T47D (cell line): ENCODE measurements around the gene GRXCR2.
"Not testable (repeated sequence)": the region's sequence is repeated elsewhere in the genome, so short reads cannot be mapped to it uniquely, and the experiment has no call there.

Source experiments
- DNase-seq, 2 experiments: peaks; one replicate each; pipeline versions ENCODE4 v3.0.0 to v3.0.0-alpha.2; 2011 to 2012; ENCODE audit warnings: low read depth in 1 of 2, low spot score in 1 of 2
- JUND ChIP-seq: IDR thresholded peaks from 2 replicates; pipeline ENCODE4 v1.6.1; 2012; ENCODE audit warnings: low read depth
- in situ Hi-C: cut with HindIII; loops from 2 replicates; pipeline ENCODE4 v1.10.0; 2016; ENCODE audit warnings: low sequenced_read_pairs, low pct_unique_long_range_greater_than_20kb

The GRXCR2 gene

DNA sequence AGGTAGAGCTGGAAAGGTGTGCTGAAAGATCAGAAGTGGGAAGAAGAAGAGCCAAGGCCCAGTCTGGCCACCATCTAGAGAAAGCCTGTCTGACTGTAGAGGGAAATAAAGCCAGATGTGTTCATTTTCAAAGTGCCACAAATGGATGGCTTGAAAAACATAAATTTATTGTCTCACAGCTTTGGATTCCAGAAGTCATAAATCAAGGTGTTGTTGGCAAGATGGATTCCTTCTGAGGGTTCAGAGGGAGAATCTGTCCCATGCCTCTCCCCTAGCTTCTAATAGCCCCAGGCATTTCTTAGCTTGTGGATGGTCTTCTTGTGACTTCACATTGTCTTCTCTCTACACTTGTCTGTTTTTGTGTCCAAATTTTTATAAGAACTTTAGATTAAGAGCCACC, 31.5 kb downstream of the GRXCR2 start:
- in situ Hi-C loops: no loop called here

GRCh38 chr5:145840458-145841132, 32.2 kb downstream of the GRXCR2 start:
- in situ Hi-C loops: no loop called here
- no peak for TF ChIP-seq JUND

More for the DNA sequence above, 31.5 kb downstream of the GRXCR2 start:
- no peak for DNase-seq
- no peak for TF ChIP-seq JUND

DNA sequence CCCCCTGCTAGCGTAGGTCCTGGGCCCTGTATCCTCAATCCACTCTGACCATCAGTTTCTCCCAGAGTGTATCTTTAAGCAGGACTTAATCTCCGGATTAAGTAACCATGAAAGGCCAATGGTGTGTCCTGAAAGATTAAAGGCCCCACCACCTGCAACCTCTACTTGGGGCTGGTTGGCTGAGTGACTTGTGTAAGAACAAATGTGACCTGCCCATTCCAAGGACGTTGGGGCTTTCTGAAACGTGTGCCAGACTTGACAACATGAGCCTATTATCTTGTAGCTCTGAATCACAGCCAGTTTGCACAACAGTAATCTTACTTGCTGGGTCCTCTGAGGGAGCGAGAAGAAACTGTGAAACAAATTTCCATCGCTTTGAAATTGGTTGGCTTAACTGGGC, 34.5 kb downstream of the GRXCR2 start:
- no peak for DNase-seq
- in situ Hi-C loops: no loop called here
- TF ChIP-seq JUND: no peak

More at GRCh38 chr5:145840458-145841132, 32.2 kb downstream of the GRXCR2 start:
- no peak for DNase-seq

GRCh38 chr5:145836241-145836640, 36.6 kb downstream of the GRXCR2 start:
- DNase-seq, in situ Hi-C loops: not testable (repeated sequence)

- in situ Hi-C loops: no loop called here
- TF ChIP-seq JUND: no peak
- DNase-seq: no peak
Observed at GRCh38 chr5:145835848-145836239, 37.0 kb downstream of the GRXCR2 start.

DNA sequence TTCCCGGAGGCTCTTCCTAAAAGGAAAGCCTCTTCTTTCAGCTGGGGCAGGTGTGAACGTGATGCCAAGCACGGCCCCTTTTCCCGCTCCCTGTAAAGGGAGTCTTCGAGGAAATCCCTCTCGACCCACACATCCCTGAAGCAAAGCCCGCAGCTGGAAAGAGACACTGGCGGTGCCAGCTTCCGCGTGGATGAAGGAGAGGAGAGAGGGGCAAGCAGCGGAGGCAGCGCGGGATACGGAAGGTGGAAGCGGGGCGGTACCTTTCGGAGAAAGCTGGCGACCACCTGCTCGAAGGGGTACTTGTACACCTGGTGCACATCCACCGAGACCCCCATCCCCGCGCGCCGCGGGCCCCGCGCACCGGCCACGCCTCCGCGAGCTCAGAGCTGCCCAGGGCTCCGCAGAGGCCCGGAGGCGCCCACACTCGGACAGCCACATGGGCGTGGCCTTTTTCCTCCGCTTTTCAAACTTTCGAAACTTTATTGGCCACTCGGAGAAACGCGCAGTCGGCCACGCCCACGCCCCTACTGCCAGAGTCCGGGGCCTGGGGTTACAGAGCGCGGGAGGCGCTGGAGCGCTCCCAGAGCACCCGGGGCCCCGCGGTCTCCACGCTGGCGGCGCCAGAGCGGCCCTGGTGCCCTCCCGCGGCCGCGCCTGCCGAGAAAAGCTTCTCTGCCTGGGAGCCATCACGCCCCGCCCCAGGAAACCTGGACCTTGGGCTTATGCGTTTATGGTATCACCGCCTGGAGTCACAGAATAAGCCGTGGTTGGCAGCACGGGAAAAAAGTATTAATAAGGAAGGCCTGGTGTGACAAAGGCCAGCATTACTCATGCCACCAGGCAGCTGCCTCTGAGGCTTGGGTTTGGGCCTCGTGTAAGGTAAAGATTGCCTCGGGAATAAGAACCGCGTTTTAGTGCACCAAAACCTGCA, 37.6 kb downstream of the GRXCR2 start, which contains the start of gene PRELID2:
Gene PRELID2, minus strand, starts transcription at position 426 of the 931 bp plus-strand sequence. Its CDS starts 91 bp downstream, at position 335.
- in situ Hi-C loops: no loop called here
- no peak for TF ChIP-seq JUND
- DNase-seq: peak; percentile 74 to 95

DNA sequence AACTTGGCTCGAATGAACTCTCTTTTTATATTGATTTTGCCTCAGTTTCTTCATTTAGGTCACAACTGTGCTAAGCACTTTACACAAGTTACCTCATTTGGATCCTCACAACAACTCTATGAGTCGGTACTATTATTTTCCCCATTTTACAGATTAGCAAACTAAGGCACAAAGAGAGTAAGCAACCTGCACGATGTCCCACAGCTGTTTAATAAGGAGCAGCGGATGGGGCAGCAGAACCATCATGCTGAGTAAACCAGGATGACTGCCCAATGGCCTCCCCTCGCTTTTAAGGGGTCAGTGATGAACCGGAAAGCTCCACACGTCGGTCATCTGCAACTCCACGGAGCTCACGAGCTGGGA, 38.3 kb downstream of the GRXCR2 start:
- no peak for TF ChIP-seq JUND
- DNase-seq: no peak
- in situ Hi-C loops: no loop called here

GRCh38 chr5:145833631-145834200, 39.1 kb downstream of the GRXCR2 start:
- DNase-seq: no peak
- no peak for TF ChIP-seq JUND
- in situ Hi-C loops: no loop called here

DNA sequence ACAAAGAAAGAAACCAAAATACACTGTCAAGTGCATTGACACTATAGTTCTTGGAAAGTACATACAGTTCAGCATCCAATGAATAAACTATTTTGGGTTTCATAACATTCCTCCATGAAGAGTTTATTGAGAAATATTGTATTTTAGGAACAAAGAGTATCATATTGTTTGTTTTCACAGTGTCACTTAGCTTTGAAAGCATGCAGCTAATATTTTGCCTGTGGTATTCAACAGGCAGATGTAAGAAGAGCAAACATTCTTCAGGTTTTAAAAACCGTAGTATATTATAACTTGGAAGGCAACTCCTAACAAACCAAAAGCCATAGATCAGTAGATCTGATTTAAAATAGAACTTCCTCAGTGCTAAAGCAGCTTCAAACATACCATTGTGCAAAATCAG, 42.2 kb downstream of the GRXCR2 start:
- DNase-seq: no peak
- 0 out of 2 replicates have a peak, but pooled peaks have one; percentile 12 for TF ChIP-seq JUND
- in situ Hi-C loops: no loop called here

DNA sequence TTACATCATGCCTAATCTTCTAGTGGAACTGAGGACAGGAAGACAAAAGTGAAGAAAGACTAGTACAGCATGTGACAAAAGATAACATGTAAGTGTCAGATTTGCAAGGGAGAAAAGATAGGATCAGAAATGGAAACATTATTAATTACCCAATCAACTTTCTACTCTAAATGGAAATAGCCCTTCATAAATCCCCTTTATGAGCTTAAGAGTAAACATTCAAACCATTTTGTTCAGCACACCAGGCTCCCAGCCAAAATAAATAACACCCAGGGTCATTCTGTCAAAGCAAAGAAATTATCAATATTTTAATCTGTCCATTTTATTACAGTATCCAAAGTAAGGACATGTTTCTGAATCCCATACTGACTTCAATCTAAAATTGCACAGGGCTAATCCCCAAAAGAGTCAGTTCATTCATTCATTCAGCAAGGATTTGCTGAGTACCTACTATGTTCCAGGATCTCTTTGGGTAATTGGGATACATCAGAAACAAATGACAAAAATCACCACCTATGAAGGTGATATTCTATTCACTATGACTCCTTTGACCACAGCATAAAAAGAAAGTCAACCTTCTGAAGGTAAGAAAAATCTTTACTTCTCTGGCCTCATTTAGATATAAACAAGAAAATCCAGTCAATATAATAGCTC, 43.0 kb downstream of the GRXCR2 start:
- no peak for TF ChIP-seq JUND
- in situ Hi-C loops: no loop called here
- DNase-seq: no peak

DNA sequence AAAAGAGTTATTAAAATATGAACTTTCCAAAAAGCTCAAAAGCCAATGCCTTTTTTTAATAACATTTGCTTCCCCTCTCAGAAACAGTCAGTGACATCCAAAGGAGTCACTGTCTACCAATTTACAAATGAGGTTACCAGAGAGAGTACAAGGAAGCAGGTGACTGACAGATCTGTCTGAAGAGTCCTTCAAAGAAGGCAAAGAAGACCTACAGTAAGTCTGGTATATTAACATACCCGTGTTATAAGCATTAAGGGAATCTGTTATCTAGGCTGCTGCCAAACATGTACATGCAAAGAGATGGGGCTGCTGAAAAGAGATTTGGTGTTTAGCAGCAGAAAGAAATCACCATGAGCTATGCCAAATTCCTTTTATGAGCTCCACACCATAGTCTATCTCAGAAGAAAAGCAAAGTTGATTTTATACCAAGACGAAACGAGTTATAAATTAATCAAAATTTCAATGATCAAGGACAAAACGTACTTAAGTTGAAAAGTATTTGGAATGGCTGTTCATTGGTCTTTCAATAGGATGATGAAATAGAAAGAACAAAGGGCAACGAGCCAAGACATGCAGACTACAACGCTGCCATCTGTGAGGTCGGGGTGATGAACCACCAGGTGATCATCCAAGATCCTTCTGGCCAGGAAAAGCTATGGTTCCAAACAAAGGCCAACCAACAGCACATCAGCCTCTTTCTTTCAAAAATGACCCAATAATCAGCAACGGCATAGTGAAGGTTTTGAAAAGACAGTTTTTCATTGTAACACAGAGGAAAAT, 45.7 kb downstream of the GRXCR2 start:
- no peak for DNase-seq
- in situ Hi-C loops: no loop called here
- TF ChIP-seq JUND: no peak

DNA sequence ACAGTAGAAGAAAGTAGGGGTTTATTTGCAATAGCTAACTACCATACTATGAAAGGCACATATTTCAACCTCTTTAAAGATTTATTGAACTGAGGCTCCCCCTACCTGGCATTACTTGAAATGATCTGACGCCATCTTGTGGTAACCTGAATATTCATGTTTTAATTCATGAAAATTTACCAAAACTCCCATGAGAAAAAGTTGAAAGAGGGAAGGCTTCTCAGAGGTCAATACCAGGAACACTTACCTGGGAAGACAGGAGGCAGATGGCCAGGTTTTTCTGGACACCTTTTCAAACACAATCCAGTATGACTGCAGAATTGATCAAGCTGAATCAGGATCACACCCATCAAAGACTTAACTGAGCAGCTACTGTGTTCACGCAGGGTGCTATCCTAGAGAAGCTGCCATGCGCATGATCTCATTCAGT, 47.0 kb downstream of the GRXCR2 start:
- TF ChIP-seq JUND: no peak
- DNase-seq: peak in 1 of 2 experiments; percentile 75
- in situ Hi-C loops: no loop called here
